HepG2 (cell line): ENCODE data around the gene AGTRAP. TPM values are rescaled to one million over a fixed set of nuclear protein-coding genes. Genes with fewer than 3 reads are reported as not detected.

Source experiments
- ATRX ChIP-seq: sonication (generic); formaldehyde crosslinking; IDR thresholded peaks from 2 replicates; pipeline ENCODE4 v1.4.0; 2020; ENCODE audit warnings: missing genetic modification reagents, borderline replicate concordance
- CHD2 ChIP-seq: IDR thresholded peaks from 2 replicates; pipeline ENCODE4 v1.6.1; 2011; ENCODE audit warnings: low read depth, low read length, improper control_type of control experiment
- ELF3 ChIP-seq: IDR thresholded peaks from 2 replicates; pipeline ENCODE4 v1.6.1; 2016; ENCODE audit warnings: missing genetic modification reagents, missing compliant biosample characterization
- GATA4 ChIP-seq: sonication (generic); IDR thresholded peaks from 2 replicates; pipeline ENCODE4 v1.6.1; 2016; ENCODE audit warnings: antibody characterized with exemption, low read depth, borderline replicate concordance
- ISL2 ChIP-seq: sonication (generic); formaldehyde crosslinking; IDR thresholded peaks from 2 replicates; pipeline ENCODE4 v1.5.0; 2020; ENCODE audit warnings: missing genetic modification reagents
- MTF1 ChIP-seq: sonication (generic); formaldehyde crosslinking; IDR thresholded peaks from 2 replicates; pipeline ENCODE4 v1.5.0; 2020; ENCODE audit warnings: missing genetic modification reagents
- PHF20 ChIP-seq: sonication (generic); formaldehyde crosslinking; IDR thresholded peaks from 2 replicates; pipeline ENCODE4 v1.5.0; 2020; ENCODE audit warnings: mild to moderate bottlenecking, missing genetic modification reagents
- RBM22 ChIP-seq: fragments of 200-400 bp; formaldehyde crosslinking; optimal IDR thresholded peaks from 2 replicates; pipeline ENCODE3; 2017; ENCODE audit warnings: mild to moderate bottlenecking, low read length, moderate library complexity
- REPIN1 ChIP-seq: sonication (generic); formaldehyde crosslinking; IDR thresholded peaks from 2 replicates; pipeline ENCODE4 v1.8.0; 2022; ENCODE audit warnings: missing genetic modification reagents, low read depth, mild to moderate bottlenecking, borderline replicate concordance
- RXRA ChIP-seq: sonication (generic); formaldehyde crosslinking; IDR thresholded peaks from 2 replicates; pipeline ENCODE4 v1.5.1; 2020; ENCODE audit warnings: missing genetic modification reagents
- SMYD3 ChIP-seq: sonication (generic); formaldehyde crosslinking; IDR thresholded peaks from 2 replicates; pipeline ENCODE4 v1.8.1; 2023; ENCODE audit warnings: mild to moderate bottlenecking, missing genetic modification reagents
- THYN1 ChIP-seq: sonication (generic); formaldehyde crosslinking; IDR thresholded peaks from 2 replicates; pipeline ENCODE4 v1.8.1; 2023; ENCODE audit warnings: low read depth, mild to moderate bottlenecking, moderate library complexity, missing genetic modification reagents, borderline replicate concordance
- TMF1 ChIP-seq: sonication (generic); formaldehyde crosslinking; IDR thresholded peaks from 2 replicates; pipeline ENCODE4 v1.8.1; 2022; ENCODE audit warnings: low read depth, missing genetic modification reagents
- TP53 ChIP-seq: sonication (generic); formaldehyde crosslinking; conservative IDR thresholded peaks from 2 replicates; pipeline ENCODE4 v1.4.0; 2020; ENCODE audit warnings: missing genetic modification reagents
- ZBTB3 ChIP-seq: sonication (generic); formaldehyde crosslinking; IDR thresholded peaks from 2 replicates; pipeline ENCODE4 v1.4.0; 2020; ENCODE audit warnings: low read depth, mild to moderate bottlenecking, moderate library complexity, missing genetic modification reagents, borderline replicate concordance
- ZBTB46 ChIP-seq: sonication (generic); formaldehyde crosslinking; IDR thresholded peaks from 2 replicates; pipeline ENCODE4 v1.4.0; 2020; ENCODE audit warnings: mild to moderate bottlenecking, missing genetic modification reagents, borderline replicate concordance
- ZFAT ChIP-seq: sonication (generic); formaldehyde crosslinking; conservative IDR thresholded peaks from 2 replicates; pipeline ENCODE4 v1.8.1; 2023; ENCODE audit warnings: missing genetic modification reagents, inconsistent platforms
- ZKSCAN5 ChIP-seq: sonication (generic); formaldehyde crosslinking; IDR thresholded peaks from 2 replicates; pipeline ENCODE4 v1.5.1; 2020; ENCODE audit warnings: mild to moderate bottlenecking, missing genetic modification reagents
- ZNF256 ChIP-seq: sonication (generic); formaldehyde crosslinking; conservative IDR thresholded peaks from 2 replicates; pipeline ENCODE4 v1.4.0; 2020; ENCODE audit warnings: missing genetic modification reagents
- ZNF292 ChIP-seq: sonication (generic); formaldehyde crosslinking; IDR thresholded peaks from 2 replicates; pipeline ENCODE4 v1.8.1; 2022; ENCODE audit warnings: mild to moderate bottlenecking, low read depth, missing genetic modification reagents, borderline replicate concordance
- ZNF441 ChIP-seq: sonication (generic); formaldehyde crosslinking; IDR thresholded peaks from 2 replicates; pipeline ENCODE4 v1.7.0; 2021; ENCODE audit warnings: missing genetic modification reagents, borderline replicate concordance
- ZNF446 ChIP-seq: sonication (generic); formaldehyde crosslinking; IDR thresholded peaks from 2 replicates; pipeline ENCODE4 v1.5.0; 2020; ENCODE audit warnings: mild to moderate bottlenecking, missing genetic modification reagents
- ZNF512 ChIP-seq: sonication (generic); formaldehyde crosslinking; IDR thresholded peaks from 2 replicates; pipeline ENCODE4 v1.4.0; 2020; ENCODE audit warnings: mild to moderate bottlenecking, missing genetic modification reagents
- ZNF543 ChIP-seq: sonication (generic); formaldehyde crosslinking; IDR thresholded peaks from 2 replicates; pipeline ENCODE4 v1.4.0; 2020; ENCODE audit warnings: mild to moderate bottlenecking, missing genetic modification reagents
- ZNF660 ChIP-seq: sonication (generic); formaldehyde crosslinking; IDR thresholded peaks from 2 replicates; pipeline ENCODE4 v1.5.1; 2020; ENCODE audit warnings: mild to moderate bottlenecking, low read depth, missing genetic modification reagents, borderline replicate concordance
- ZNF746 ChIP-seq: sonication (generic); formaldehyde crosslinking; IDR thresholded peaks from 2 replicates; pipeline ENCODE4 v1.8.0; 2022; ENCODE audit warnings: mild to moderate bottlenecking, missing genetic modification reagents
- ZNF781 ChIP-seq: sonication (generic); formaldehyde crosslinking; IDR thresholded peaks from 2 replicates; pipeline ENCODE4 v1.5.1; 2020; ENCODE audit warnings: borderline replicate concordance, mild to moderate bottlenecking, missing genetic modification reagents; ENCODE audit errors: not compliant biosample characterization
- ZNF816 ChIP-seq: sonication (generic); formaldehyde crosslinking; IDR thresholded peaks from 2 replicates; pipeline ENCODE4 v1.8.0; 2022; ENCODE audit warnings: missing genetic modification reagents, mild to moderate bottlenecking, borderline replicate concordance
- ZNF841 ChIP-seq: sonication (generic); formaldehyde crosslinking; IDR thresholded peaks from 2 replicates; pipeline ENCODE4 v1.8.1; 2023; ENCODE audit warnings: missing genetic modification reagents, borderline replicate concordance
- polyA plus RNA-seq, 8 experiments: library from polyadenylated mRNA; depleted of rRNA in 3 of 8; stranded (reverse) in 7 of 8; unstranded in 1 of 8; fragments of >200 nt; fragmentation: Illumina TruSeq in 4 of 8; extraction: Trizol in 4 of 8; gene quantifications; 2 replicates each; pipeline versions ENCODE4 v1.2.1 to v1.2.3, GENCODE V29; 2011 to 2016; ENCODE audit warnings: low read depth in 4 of 8, missing spikeins in 1 of 8, mixed read lengths in 1 of 8; ENCODE audit not compliant: insufficient read depth in 1 of 8
- total RNA-seq, 5 experiments: library from RNA; depleted of rRNA; stranded (reverse); fragments of >200 nt; fragmentation: Illumina TruSeq; extraction: Trizol; gene quantifications; 2 replicates each; pipeline ENCODE4 v1.2.3, GENCODE V29; 2016; ENCODE audit warnings: low read depth in 1 of 5

AGTRAP gene
- total and polyA plus RNA-seq, 2 of the 13 experiments (the other 11 are each of a cell fraction or from before 2014, with no cell fraction given): 28.3 to 32.0 TPM

GRCh38 chr1:11784993-11785769 lies 49.2 kb downstream of the AGTRAP start (continued):
- TF ChIP-seq ZNF660 (CRISPR knock-in tag): no peak
- TF ChIP-seq ZNF441 (CRISPR knock-in tag): no peak
- TF ChIP-seq PHF20: no peak
- no peak for TF ChIP-seq ZNF292 (CRISPR knock-in tag)
- 0 out of 2 replicates have a peak, but pooled peaks have one; percentile 63 for TF ChIP-seq ZNF543
- TF ChIP-seq THYN1 (CRISPR knock-in tag): no peak
- TF ChIP-seq ELF3 (CRISPR knock-in tag): peak; percentile 10; the same call in 1 of the 2 replicates
- TF ChIP-seq ZBTB46: 0 out of 2 replicates have a peak, but pooled peaks have one; percentile 62
- TF ChIP-seq SMYD3: no peak
- TF ChIP-seq MTF1 (CRISPR knock-in tag): no peak
- no peak for TF ChIP-seq TP53 (CRISPR knock-in tag)
- TF ChIP-seq ZFAT (CRISPR knock-in tag): no peak
- TF ChIP-seq RXRA (CRISPR knock-in tag): peak; percentile 44; the same call in 1 of the 2 replicates
- TF ChIP-seq ATRX: no peak
- no peak for TF ChIP-seq ZNF781 (CRISPR knock-in tag)
- no peak for TF ChIP-seq ZNF746 (CRISPR knock-in tag)
- no peak for TF ChIP-seq ZNF446 (CRISPR knock-in tag)
- TF ChIP-seq ZBTB3 (CRISPR knock-in tag): no peak
- no peak for TF ChIP-seq ZNF816
- TF ChIP-seq RBM22: no peak
- no peak for TF ChIP-seq GATA4
- TF ChIP-seq REPIN1 (CRISPR knock-in tag): 0 out of 2 replicates have a peak, but pooled peaks have one; percentile 53
- TF ChIP-seq ISL2: no peak
- TF ChIP-seq ZNF512: no peak
- no peak for TF ChIP-seq TMF1
- no peak for TF ChIP-seq CHD2
- no peak for TF ChIP-seq ZNF256 (CRISPR knock-in tag)
- TF ChIP-seq ZNF841 (CRISPR knock-in tag): no peak
- TF ChIP-seq ZKSCAN5 (CRISPR knock-in tag): no peak
